Glutamatergic neuron (in vitro differentiated cells): Measurements from ENCODE around the gene PCDHGA11. TPM values are rescaled to one million over a fixed set of nuclear protein-coding genes. Genes with fewer than 3 reads are reported as not detected.
A peak's percentile ranks its signal among the peaks of the same experiment; 100 is the strongest.
"Not testable (repeated sequence)": the region's sequence is repeated elsewhere in the genome, so short reads cannot be mapped to it uniquely, and the experiment has no call there.

Experiments used
- DNase-seq: peaks from one replicate; pipeline ENCODE4 v3.0.0; 2022
- H3K27ac Mint-ChIP-seq: one replicate; pipeline ENCODE4 v1.8.0; 2020; ENCODE audit warnings: mild to moderate bottlenecking, mixed read lengths, inconsistent platforms; ENCODE audit not compliant: unreplicated experiment
- H3K27me3 Mint-ChIP-seq: one replicate; pipeline ENCODE4 v1.8.0; 2020; ENCODE audit warnings: mild to moderate bottlenecking, moderate library complexity, mixed read lengths, inconsistent platforms; ENCODE audit not compliant: unreplicated experiment
- H3K36me3 Mint-ChIP-seq: one replicate; pipeline ENCODE4 v1.8.0; 2020; ENCODE audit warnings: mild to moderate bottlenecking, mixed read lengths, inconsistent platforms; ENCODE audit not compliant: unreplicated experiment
- H3K4me1 Mint-ChIP-seq: one replicate; pipeline ENCODE4 v1.8.0; 2020; ENCODE audit warnings: mild to moderate bottlenecking, low read depth, mixed read lengths, inconsistent platforms; ENCODE audit not compliant: unreplicated experiment
- H3K4me3 Mint-ChIP-seq: one replicate; pipeline ENCODE4 v1.8.0; 2020; ENCODE audit warnings: mild to moderate bottlenecking, mixed read lengths, inconsistent platforms; ENCODE audit not compliant: unreplicated experiment
- H3K9me3 Mint-ChIP-seq: one replicate; pipeline ENCODE4 v1.8.0; 2020; ENCODE audit warnings: mild to moderate bottlenecking, moderate library complexity, mixed read lengths, inconsistent platforms; ENCODE audit not compliant: unreplicated experiment
- CTCF ChIP-seq: fragments of 200-600 bp; sonication (generic); IDR thresholded peaks from one replicate; pipeline ENCODE4 v1.5.0; 2021; ENCODE audit not compliant: partially characterized antibody, unreplicated experiment
- total RNA-seq: library from RNA; stranded (reverse); fragmentation: NEBNext Ultra II Directional; extraction: Animal tissue kit (Norgen Biotek cat#: 25700); gene quantifications from one replicate; pipeline ENCODE4 v1.2.1, GENCODE V29; 2021; ENCODE audit not compliant: unreplicated experiment

The PCDHGA11 gene
- total RNA-seq, 1 donor from 2014 or later: 12.5 TPM

GRCh38 chr5:141398608-141399007 lies 22.2 kb upstream of the PCDHGA11 start:
- DNase-seq: no peak
- H3K4me1 Mint-ChIP-seq: peaks cover 3% of the 10 kb centered on the region
- peaks cover 53% of the 10 kb centered on the region for H3K36me3 Mint-ChIP-seq
- peaks cover 7% of the 10 kb centered on the region for H3K27me3 Mint-ChIP-seq
- peaks cover 29% of the 10 kb centered on the region for H3K9me3 Mint-ChIP-seq
- no peak for TF ChIP-seq CTCF
- H3K27ac Mint-ChIP-seq: no peak overlapping the region
- no peak overlapping the region for H3K4me3 Mint-ChIP-seq

GRCh38 chr5:141399555-141400258 lies 21.1 kb upstream of the PCDHGA11 start:
- no peak for DNase-seq
- Mint-ChIP-seq H3K36me3 (peaks cover 54% of the 10 kb centered on the region), H3K27ac (no peak overlapping the region), H3K4me1 (peaks cover 3% of the 10 kb centered on the region), H3K4me3 (peak overlapping the region; percentile 43), H3K27me3 (peaks cover 7% of the 10 kb centered on the region), H3K9me3 (peaks cover 30% of the 10 kb centered on the region)
- no peak for TF ChIP-seq CTCF

GRCh38 chr5:141402553-141403243 lies 18.2 kb upstream of the PCDHGA11 start, which contains the start of gene PCDHGA9:
Gene PCDHGA9, plus strand, starts transcription at chr5:141402778. Its CDS starts 175 bp downstream, at chr5:141402953.
- no peak for TF ChIP-seq CTCF
- DNase-seq: no peak
- Mint-ChIP-seq H3K4me1 (peaks cover 3% of the 10 kb centered on the region), H3K36me3 (peaks cover 58% of the 10 kb centered on the region), H3K27ac (no peak within 1 kb of the TSS), H3K27me3 (peaks cover 4% of the 10 kb centered on the region), H3K9me3 (peaks cover 27% of the 10 kb centered on the region), H3K4me3 (no peak within 1 kb of the TSS)

GRCh38 chr5:141403387-141403786 lies 17.5 kb upstream of the PCDHGA11 start:
- no peak overlapping the region for H3K4me3 Mint-ChIP-seq
- H3K36me3 Mint-ChIP-seq: peaks cover 64% of the 10 kb centered on the region
- H3K9me3 Mint-ChIP-seq: peaks cover 31% of the 10 kb centered on the region
- H3K4me1 Mint-ChIP-seq: peaks cover 3% of the 10 kb centered on the region
- peaks cover 6% of the 10 kb centered on the region for H3K27me3 Mint-ChIP-seq
- H3K27ac Mint-ChIP-seq: no peak overlapping the region
- no peak for TF ChIP-seq CTCF
- DNase-seq: no peak

- peaks cover 45% of the 10 kb centered on the region for H3K9me3 Mint-ChIP-seq
- peak within 1 kb of the TSS; percentile 95 for H3K27ac Mint-ChIP-seq
- H3K4me1 Mint-ChIP-seq: not testable (repeated sequence)
- peaks cover 68% of the 10 kb centered on the region for H3K36me3 Mint-ChIP-seq
- H3K27me3 Mint-ChIP-seq: peaks cover 17% of the 10 kb centered on the region
- H3K4me3 Mint-ChIP-seq: peak within 1 kb of the TSS; percentile 93
- TF ChIP-seq CTCF: peak; percentile 71
- peak; percentile 82 for DNase-seq
Measured at GRCh38 chr5:141407790-141408505, 12.9 kb upstream of the PCDHGA11 start, which contains the start of gene PCDHGB6. Gene PCDHGB6, plus strand, starts transcription at chr5:141408021. Its CDS starts 182 bp downstream, at chr5:141408203.
